HEK293T (cell line): ENCODE results near the gene ZBTB44.

Experiments
- ARNT ChIP-seq: fragments of 450-650 bp; IDR thresholded peaks from 2 replicates; pipeline ENCODE4 v1.6.1; 2017; ENCODE audit warnings: mild to moderate bottlenecking
- CTBP1 ChIP-seq: fragments of 450-650 bp; IDR thresholded peaks from 2 replicates; pipeline ENCODE4 v1.6.1; 2016; ENCODE audit warnings: borderline replicate concordance
- ELF4 ChIP-seq: fragments of 450-650 bp; IDR thresholded peaks from 2 replicates; pipeline ENCODE4 v1.6.1; 2017; ENCODE audit warnings: antibody characterized with exemption
- FOXK2 ChIP-seq: fragments of 450-650 bp; IDR thresholded peaks from 2 replicates; pipeline ENCODE4 v1.6.1; 2016; ENCODE audit warnings: mild to moderate bottlenecking
- FOXM1 ChIP-seq: fragments of 450-650 bp; IDR thresholded peaks from 2 replicates; pipeline ENCODE4 v1.6.1; 2017; ENCODE audit warnings: mild to moderate bottlenecking, borderline replicate concordance
- L3MBTL2 ChIP-seq: fragments of 450-650 bp; conservative IDR thresholded peaks from 2 replicates; pipeline ENCODE4 v1.6.1; 2016; ENCODE audit warnings: mild to moderate bottlenecking
- NFRKB ChIP-seq: fragments of 450-650 bp; IDR thresholded peaks from 2 replicates; pipeline ENCODE4 v1.6.1; 2016; ENCODE audit warnings: mild to moderate bottlenecking, moderate library complexity
- SP1 ChIP-seq: fragments of 450-650 bp; IDR thresholded peaks from 2 replicates; pipeline ENCODE4 v1.6.1; 2017
- SUZ12 ChIP-seq: fragments of 450-650 bp; IDR thresholded peaks from 2 replicates; pipeline ENCODE4 v1.6.1; 2016; ENCODE audit warnings: mild to moderate bottlenecking
- TARDBP ChIP-seq: fragments of 450-650 bp; IDR thresholded peaks from 2 replicates; pipeline ENCODE4 v1.6.1; 2016

GRCh38 chr11:130209954-130210854 lies 104.5 kb downstream of the ZBTB44 start:
- TF ChIP-seq FOXK2 (no peak), ELF4 (no peak), NFRKB (no peak), TARDBP (no peak), FOXM1 (no peak), L3MBTL2 (no peak), SUZ12 (no peak), CTBP1 (no peak), ARNT (no peak), SP1 (no peak)
